HG02973 (cell line): Measurements from ENCODE around the gene MYCBP2.
"Not testable (repeated sequence)": the region's sequence is repeated elsewhere in the genome, so short reads cannot be mapped to it uniquely, and the experiment has no call there.

Experiments
- ATAC-seq: cut with Tn5 transposase; IDR thresholded peaks from one replicate; pipeline ENCODE4 v1.9.1; 2021; ENCODE audit warnings: moderate library complexity; ENCODE audit not compliant: unreplicated experiment

MYCBP2 gene

DNA sequence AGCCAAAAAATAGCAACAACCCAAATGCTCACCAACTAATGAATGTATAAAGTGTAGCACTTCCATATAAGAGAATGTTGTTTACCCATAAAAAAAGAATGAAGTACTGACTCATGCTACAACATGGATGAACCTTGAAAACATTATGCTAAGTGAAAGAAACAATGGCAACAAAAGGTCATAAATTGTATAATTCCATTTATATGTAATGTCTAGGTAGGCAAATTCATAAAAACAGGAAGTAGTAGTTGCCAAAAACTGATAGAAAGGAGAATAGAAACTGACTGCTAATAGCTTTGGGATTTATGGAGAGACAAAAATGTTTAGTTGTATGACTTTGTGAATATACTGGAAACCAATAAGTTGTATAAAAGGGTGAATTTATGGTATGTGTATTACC, 21.6 kb downstream of the MYCBP2 start:
- ATAC-seq: no peak

DNA sequence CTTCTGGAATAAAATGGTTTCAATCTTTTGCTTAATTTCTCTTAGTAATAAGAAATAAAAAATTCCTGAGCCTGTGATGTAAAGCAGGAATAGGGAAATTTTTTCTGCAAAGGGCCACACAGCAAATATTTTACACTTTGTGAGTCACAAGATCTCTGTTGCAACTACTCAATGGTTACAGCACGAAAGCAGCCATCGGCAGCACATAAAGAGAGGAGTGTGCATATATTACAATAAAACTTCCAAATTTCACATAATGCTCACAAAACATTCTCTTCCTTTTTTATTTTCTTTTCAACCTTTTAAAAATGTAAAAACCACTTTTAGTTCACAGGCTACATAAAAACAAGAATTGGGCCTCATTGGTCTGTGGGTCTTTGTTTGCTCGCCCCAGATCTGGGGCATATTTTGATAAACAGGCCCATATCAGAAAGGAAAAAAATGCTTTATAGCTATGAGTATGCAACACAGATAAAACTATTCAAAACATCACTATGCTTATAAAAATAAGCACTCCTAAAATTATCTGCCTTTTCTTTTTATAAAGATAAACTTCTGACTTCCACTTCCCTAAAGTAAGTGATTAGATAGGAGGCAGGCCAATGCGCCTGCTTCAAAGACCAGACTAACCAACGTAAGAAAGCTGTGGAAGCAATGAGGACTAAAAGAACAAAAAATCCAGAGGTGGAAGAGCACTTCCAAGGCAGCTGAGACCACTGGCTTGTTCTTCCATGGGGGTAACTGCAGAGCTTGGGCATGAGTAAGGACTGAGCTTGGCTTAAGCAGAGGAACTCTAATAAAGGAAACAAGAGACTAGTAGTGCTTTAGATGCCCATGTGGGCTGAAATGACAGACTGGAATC, 26.5 kb downstream of the MYCBP2 start:
- no peak for ATAC-seq

DNA sequence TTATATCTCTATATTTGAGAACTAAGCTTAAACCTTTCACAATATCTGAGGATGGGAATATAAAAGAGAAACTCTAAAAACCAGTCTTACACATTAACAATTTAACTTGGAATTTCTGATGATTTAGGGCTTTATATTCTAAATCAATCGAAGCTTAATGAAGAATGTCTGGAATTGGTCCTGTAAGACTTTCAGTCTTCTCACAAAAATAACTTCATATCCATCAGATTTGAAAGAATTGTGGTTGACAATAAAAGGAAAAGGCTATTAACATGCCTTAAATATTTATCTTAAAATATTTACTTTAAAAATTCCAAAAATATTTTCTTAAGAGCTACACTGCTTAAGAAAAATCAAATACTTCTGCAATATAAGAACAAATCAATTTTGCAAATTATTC, 27.3 kb downstream of the MYCBP2 start:
- ATAC-seq: no peak

DNA sequence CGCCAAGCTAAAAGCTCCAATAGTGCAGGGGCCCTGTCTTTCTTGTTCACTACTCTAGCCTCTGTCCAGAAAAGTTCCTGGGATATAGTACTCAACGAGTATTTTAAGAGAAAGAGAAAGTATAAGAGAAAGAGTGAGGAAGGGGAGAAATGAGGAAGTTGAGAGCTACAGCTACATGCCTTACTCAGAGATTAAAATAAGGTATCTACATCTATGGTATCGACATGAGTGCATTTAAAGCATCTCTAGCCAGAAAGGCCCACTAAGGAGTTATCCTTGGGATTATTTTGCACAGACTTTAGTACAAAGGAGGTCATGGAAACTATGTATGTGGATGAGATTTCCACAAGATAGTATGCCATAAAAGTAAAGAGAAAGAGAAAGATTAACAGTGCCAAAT, 28.5 kb downstream of the MYCBP2 start:
- ATAC-seq: peak; percentile 84

DNA sequence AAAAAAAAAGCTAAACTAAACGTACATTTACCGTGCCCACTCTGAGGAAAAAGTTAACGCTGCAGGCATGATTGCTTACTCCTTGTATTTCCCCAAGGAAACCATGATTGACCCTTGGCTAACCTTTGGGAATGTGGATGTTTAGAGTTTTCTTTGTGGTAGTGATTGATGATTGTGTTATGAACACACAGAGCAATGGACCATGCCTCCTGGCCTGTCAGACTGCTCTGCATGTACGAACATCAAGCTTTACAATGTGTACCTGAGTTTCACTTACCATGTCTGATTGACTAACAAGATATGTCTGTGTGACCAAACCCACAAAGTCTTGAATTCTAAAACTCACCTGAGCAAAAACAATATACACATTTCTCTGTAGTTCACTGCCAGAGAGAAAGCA, 35.1 kb downstream of the MYCBP2 start:
- no peak for ATAC-seq

DNA sequence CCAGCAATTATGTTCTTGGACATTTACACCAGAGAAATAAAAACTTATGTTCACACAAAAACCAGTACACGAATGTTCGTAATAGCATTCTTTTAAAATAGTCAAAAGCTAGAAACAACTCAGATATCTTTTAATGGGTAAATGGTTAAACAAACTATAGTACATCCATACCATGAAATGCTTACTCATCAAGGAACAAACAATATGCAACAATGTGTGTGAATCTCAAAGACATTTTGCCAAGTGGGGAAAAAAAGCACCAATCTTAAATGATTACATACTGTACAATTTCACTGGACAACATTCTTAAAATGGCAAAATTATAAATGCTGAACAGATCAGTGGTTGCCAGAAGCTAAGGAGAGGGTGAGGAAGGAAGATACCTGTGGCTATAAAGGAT, 36.6 kb downstream of the MYCBP2 start:
- ATAC-seq: no peak

DNA sequence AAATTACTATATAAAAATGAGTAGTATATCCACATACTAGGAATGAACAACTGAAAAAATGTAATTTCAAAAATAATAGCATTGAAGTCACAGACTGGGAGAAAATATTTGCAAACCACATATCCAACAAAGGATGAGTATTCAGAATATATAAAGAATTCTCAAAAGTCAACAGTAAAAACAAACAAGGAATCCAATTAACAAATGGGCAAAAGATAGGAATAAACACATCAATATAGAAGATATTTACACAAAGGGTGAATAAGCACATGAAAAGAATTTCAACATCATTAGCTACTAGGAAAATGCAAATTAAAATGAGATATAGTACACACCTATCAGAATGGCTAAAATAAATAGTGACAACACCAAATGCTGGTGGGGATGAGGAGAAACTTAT, 37.0 kb downstream of the MYCBP2 start:
- ATAC-seq: no peak

- ATAC-seq: not testable (repeated sequence)
Measured at GRCh38 chr13:77285632-77286031, 41.3 kb downstream of the MYCBP2 start.

- no peak for ATAC-seq
Measured at GRCh38 chr13:77285098-77285497, 41.8 kb downstream of the MYCBP2 start.

DNA sequence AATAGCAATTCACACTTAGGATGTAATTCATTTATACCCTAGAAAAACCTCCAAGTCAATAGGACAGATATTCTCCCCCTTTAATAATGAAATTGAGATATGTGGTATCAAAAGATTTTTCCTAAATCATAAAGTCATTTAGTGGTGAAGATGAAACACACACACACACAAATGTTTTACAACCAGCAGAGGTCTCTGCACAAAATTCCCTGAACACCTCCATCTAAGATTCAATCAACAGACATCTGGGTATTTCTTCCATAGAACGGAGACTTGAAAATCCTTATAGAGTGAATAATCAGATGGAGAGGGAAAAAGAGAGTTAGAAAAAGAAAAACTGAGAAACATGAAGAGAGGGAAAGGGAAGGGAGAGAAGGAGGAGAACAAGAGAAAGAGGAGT, 52.8 kb downstream of the MYCBP2 start:
- ATAC-seq: no peak

- no peak for ATAC-seq
Measured at GRCh38 chr13:77269141-77269540, 57.8 kb downstream of the MYCBP2 start.

GRCh38 chr13:77267362-77267761, 59.5 kb downstream of the MYCBP2 start:
- ATAC-seq: no peak

GRCh38 chr13:77265336-77265735, 61.6 kb downstream of the MYCBP2 start:
- no peak for ATAC-seq

DNA sequence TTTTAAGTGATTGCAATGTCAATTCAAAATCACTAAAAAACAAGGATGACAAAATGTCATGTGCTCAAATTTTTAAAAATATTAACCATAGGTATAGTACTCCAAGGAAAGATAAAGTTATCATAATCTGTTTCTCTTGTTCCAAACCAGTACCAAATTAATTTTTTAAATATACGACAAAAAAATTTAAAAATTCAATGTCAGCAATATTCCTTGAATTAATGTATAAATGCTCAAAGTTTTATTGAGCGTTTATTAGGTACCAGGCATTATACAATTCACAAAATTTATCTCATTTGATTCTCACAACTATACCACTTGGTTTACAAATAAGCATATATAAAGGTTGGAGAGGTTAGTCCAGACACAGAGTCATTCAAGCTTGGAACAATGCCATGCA, 64.7 kb downstream of the MYCBP2 start:
- no peak for ATAC-seq

DNA sequence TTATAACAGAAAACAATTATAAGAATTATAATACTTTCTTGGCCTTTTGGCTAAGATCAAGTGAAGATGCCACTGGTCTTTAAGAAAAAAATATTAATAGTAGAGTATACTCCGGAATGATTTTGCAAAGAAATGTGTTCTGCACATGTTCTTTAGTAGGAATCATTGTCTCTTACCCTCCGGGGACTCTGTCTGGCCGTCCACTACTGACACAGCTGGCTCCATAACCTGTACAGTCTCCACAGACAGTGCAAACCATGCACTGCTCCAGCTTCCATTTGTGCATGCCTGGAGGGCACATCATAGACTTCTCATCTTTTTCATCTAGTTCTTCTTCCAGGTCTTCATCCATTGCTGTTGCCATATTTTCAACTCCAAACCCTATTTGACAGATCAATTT, 75.9 kb downstream of the MYCBP2 start:
- no peak for ATAC-seq

- ATAC-seq: not testable (repeated sequence)
Measured at GRCh38 chr13:77245224-77245623, 81.7 kb downstream of the MYCBP2 start.

- ATAC-seq: no peak
Measured at GRCh38 chr13:77239312-77239711, 87.6 kb downstream of the MYCBP2 start.

GRCh38 chr13:77235456-77236022, 91.4 kb downstream of the MYCBP2 start:
- ATAC-seq: no peak

GRCh38 chr13:77233159-77233558, 93.7 kb downstream of the MYCBP2 start:
- ATAC-seq: no peak

- no peak for ATAC-seq
Measured at GRCh38 chr13:77230560-77230959, 96.3 kb downstream of the MYCBP2 start.

GRCh38 chr13:77225946-77226345, 100.9 kb downstream of the MYCBP2 start:
- no peak for ATAC-seq

GRCh38 chr13:77222909-77223308, 104.0 kb downstream of the MYCBP2 start:
- ATAC-seq: no peak
